GM18502 (cell line): ENCODE results near the gene AGPAT3.
"Not testable (repeated sequence)": the region's sequence is repeated elsewhere in the genome, so short reads cannot be mapped to it uniquely, and the experiment has no call there.

Source experiments
- ATAC-seq: cut with Tn5 transposase; IDR thresholded peaks from one replicate; pipeline ENCODE4 v1.9.1; 2021; ENCODE audit warnings: mild to moderate bottlenecking; ENCODE audit not compliant: unreplicated experiment, poor library complexity

The AGPAT3 gene, protein sequence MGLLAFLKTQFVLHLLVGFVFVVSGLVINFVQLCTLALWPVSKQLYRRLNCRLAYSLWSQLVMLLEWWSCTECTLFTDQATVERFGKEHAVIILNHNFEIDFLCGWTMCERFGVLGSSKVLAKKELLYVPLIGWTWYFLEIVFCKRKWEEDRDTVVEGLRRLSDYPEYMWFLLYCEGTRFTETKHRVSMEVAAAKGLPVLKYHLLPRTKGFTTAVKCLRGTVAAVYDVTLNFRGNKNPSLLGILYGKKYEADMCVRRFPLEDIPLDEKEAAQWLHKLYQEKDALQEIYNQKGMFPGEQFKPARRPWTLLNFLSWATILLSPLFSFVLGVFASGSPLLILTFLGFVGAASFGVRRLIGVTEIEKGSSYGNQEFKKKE

DNA sequence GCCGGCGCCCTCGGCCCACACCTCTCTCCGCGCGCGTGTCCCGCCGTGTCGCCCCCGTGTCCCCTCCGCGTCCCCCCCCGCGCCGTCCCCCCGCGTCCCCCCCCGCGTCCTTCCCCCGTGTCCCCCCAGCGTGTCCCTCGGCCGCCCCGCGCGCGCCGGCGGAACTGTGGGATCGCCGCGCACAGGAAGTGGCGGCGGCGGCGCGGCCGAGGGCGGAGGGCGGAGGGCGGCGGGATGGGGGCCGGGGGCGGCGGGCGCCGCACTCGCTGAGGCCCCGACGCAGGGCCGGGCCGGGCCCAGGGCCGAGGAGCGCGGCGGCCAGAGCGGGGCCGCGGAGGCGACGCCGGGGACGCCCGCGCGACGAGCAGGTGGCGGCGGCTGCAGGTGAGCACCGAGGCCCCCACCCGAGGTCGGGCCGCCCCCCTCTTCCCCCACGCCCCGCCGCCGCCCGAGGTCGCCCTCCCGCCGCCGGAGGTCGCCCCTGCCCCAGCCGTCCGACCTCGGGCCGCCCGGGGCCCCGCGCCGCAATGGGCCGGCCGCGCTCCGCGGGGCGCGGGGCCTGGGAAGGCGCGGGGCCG is at the start of gene AGPAT3:
AGPAT3 (plus strand) TSS at position 262 of the 578 bp plus-strand sequence. CDS start 94,459 bp downstream, outside the sequence.
- ATAC-seq: peak; percentile 17

DNA sequence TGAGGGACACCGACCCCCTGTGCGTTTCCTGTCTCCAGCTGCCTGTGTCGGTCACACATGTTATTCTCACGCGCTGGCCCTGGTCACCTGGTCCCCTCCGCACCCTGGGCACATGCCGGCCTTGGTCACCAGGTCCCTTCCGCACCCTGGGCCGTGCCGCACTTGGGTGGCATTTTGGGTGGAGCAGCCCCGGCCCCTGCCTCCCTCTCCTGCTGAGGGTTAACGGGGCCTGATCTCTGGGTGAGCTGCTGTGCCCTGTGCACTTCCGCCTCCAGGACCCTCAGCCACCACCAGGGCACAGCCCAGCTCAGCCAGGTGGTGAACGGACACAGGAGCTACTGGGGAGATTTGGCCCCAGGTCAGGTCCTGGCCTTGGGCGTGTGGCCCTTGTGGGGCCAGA is 49.0 kb upstream of the AGPAT3 start:
- no peak for ATAC-seq

DNA sequence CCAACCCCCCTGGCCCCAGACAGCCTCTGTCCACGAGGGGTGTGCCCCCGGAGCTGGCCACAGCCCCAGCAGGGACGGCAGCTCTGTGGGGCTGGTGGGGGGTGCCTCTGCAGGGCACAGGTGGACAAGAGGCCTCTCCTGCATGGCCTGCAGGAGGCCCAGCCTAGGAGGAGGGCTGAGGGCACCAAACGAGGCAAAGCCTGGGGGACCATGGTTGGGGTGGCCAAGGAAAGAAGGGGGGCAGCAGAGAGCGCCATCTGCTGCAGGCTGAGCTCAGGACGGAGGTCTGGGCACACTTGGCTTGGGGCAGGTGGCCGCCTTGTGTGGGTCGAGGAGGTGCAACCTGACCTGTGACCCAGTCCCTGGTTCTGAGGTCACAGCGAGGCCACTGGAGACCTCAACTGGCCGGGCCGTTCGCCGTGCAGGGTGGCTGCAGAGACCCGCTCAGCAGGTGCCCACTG is 48.4 kb upstream of the AGPAT3 start:
- no peak for ATAC-seq

DNA sequence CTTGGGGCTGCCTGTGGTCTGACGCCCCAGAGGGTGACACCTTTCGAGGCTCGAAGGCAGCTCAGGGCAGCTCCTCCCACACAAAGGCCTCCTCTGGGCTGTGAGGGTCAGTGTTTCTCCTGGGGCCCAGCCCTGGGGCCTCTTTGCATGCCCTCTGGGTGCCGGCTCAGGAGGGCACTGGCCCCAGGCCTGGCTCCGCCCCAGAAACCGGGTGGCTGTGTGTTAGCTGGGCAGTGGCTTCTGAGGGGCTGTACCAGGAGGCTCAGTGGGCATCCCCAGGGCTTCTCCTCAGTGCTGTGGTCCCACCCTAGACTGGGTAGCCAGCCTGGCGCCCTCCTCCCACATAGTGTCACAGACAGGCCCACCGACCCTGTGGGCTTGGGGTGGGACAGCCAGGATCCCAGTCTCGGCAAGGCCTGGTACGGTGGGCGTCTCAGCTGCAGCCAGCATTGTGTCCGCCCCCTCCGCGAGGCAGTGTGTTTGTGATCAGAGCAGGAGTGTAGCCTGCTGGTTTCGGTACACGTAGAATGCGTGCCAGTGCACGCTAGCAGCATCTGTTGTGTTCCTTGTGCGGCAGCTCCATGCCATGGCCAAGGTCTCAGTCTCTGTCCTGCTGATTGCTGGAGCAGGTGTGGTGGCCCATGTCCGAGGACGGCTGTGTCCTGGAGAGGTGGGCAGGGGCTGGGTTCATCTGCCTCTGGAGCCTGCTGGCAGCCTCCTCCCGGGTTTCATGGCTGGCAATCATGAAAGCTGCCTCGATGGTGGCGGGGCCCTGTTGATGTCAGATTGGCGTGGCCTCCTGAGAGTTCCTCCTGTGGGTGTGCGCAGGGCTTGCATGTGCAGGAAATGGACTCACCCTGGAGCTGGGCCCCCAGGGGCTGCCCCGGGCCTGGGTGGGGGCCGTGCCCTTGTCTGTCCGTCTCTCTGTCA is 47.6 kb upstream of the AGPAT3 start:
- ATAC-seq: no peak

DNA sequence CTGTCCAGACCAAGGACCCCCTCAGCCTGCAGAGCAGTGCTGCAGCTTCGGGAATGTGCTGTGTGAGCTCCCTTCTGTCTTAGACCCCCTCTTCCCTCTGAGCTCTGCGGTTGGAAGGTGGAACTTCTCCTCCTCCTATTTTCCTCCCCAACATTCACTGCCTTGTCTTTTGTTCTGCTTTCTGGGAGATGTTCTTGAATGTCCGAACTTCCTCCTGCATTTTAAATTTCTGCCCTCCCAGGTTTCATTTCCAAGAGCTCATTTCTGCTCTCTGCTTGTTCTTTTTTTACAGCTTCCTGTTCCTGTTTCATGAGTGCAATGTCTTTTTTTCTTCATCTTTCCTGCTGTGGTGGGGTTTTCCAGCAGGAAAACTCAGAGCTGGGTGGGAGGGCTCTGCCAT is 46.3 kb upstream of the AGPAT3 start:
- no peak for ATAC-seq

DNA sequence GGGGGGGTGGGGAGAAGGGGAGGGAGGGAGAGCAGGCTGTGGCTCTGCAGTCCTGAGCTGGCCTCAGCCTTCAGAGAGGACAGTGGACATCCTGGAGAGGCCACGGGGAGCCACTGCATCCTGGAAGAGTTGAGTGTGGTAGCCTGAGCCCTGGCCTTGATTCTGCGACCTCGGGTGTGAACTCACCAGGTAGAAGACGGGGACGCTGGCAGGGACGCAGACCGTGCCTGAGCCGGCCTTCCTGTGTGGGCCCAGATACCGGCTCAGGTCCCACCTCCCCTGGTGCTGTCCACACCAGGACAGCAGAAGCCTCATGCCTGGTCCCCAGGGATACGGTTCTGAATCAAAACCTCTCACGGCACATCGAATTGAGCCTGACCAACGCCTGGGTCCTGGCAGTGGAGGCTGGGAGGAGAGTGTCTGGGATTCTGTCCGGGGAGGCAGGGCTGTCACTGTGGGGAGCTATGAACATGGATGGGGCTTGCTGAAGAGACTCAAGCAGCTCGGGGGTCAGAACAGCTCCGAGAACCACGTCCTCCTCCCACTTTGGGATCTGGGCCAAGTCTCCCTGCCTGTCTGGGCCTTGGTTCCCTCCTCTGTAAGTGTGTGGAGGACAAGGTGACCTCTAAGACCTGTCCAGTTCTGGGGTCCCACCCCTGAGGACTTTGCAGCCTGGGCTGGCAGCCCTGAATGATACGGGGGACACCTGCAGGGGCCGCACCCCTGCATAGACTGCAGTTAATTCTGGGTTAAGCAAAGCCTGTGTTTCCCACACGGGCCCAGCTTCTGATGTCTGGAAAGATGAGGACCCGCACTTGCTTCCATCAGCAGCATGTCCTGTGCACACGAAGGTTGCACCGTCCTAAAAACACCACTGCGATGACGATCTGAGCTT is 45.3 kb upstream of the AGPAT3 start:
- ATAC-seq: no peak

DNA sequence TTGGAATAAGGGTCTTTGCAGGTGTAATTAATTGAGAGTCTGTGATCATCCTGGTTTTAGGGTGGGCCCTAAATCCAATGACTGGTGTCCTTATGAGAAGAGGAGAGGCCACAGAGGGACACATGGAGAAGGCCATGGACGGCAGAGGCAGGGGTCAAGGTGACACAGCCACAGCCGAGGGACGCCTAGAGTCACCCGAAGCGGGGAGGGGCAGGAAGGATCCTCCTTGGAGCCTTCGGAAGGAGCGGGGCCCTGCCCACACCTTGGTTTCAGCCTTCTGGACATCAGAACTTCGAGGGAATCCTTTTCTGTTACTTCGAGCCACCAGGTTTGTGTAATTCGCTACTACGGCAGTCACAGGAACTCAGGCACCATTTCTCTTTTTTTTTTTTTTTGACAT is 44.6 kb upstream of the AGPAT3 start:
- ATAC-seq: no peak

DNA sequence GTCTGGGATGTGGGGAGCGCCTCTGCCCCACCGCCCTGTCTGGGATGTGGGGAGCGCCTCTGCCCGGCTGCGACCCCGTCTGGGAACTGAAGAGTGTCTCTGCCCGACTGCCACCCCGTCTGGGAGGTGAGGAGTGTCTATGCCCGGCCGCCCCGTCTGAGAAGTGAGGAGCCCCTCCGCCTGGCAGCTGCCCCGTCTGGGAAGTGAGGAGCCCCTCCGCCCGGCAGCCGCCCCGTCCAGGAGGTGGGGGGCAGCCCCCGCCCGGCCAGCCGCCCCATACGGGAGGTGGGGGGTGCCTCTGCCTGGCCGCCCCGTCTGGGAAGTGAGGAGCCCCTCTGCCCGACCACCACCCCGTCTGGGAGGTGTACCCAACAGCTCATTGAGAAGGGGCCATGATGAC is 42.9 kb upstream of the AGPAT3 start:
- not testable (repeated sequence) for ATAC-seq

DNA sequence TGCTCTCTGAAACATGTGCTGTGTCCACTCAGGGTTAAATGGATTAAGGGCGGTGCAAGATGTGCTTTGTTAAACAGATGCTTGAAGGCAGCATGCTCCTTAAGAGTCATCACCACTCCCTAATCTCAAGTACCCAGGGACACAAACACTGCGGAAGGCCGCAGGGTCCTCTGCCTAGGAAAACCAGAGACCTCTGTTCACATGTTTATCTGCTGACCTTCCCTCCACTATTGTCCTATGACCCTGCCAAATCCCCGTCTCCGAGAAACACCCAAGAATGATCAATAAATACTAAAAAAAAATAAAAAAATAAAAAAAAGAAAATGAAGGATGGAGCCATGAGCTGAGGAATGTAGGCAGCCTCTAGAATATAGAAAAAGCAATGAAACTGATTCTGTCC is 42.3 kb upstream of the AGPAT3 start:
- ATAC-seq: not testable (repeated sequence)

DNA sequence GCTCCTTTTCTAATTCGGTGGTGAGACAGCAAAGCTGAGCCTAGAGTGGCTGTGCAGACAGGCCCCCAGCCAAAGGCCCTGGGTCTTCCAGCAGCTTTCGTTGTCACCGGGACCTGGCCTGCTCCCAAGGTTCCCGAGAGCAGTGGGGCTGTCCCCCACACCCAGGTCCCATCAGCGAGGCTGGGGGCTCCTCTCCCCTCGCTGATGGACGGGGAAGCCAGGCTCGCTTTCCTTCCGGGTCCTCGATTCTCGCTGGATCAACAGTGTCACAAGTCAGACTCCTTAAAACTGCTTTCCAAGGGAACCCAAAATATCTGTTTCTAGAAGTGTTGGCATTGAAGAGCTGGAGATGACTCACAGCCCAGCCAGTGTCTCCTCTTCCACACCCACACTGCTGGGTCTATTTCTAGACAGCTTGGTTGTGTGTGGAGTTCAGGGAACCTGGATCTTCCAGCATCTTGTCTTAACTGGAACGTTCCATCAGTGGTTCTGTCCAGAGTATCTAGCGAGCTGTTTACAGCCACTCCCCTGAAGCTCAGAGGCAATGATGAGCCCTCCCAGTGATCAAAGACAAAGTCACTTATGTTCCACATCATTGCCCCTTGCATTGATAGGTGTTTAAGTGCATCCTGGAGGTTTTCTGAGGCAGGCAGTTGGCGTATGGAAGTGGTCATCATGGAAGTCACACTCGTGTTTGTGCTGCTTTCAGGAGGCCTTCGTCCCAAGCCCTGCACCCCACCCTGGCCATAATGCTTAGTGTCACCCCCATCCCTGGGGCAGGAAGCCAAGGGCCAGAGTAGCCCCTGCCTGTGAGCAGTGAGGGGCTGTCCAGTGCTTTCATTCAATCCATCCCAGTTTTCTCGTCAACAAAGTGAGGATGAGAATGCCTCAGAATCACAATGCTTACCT is 40.4 kb upstream of the AGPAT3 start:
- no peak for ATAC-seq

DNA sequence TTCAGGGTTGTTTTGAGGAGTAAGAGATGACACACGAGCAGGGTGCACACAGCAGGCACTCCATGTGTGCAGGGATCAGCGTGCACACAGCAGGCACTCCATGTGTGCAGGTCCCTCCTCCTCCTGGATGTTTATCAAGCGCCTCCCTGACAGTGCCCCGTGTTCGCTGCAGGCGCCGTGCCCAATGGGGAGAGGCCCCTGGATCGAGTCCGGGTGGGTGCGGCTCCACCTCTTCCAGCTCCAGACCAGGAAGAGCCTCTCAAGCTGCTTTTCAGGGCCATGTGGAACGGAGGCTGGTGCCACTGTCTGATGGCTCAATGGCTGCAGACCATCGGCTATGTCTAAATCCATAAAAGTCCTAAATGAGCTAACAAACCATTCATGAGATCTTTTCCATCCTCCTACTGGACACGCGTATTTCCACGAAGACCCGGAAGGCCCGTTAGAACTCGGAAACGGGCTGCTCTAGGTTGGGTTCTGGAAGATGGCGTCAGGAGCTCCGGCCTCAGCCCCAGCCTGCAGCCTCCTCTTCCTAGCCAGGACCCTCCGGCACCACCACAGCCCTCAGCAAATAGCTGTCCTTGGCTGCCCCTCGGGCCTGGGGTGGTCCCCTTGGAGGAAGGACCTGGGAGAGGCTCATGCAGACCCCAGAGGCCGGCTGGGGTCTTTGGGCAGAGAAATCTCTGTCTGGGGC is 39.6 kb upstream of the AGPAT3 start:
- no peak for ATAC-seq

DNA sequence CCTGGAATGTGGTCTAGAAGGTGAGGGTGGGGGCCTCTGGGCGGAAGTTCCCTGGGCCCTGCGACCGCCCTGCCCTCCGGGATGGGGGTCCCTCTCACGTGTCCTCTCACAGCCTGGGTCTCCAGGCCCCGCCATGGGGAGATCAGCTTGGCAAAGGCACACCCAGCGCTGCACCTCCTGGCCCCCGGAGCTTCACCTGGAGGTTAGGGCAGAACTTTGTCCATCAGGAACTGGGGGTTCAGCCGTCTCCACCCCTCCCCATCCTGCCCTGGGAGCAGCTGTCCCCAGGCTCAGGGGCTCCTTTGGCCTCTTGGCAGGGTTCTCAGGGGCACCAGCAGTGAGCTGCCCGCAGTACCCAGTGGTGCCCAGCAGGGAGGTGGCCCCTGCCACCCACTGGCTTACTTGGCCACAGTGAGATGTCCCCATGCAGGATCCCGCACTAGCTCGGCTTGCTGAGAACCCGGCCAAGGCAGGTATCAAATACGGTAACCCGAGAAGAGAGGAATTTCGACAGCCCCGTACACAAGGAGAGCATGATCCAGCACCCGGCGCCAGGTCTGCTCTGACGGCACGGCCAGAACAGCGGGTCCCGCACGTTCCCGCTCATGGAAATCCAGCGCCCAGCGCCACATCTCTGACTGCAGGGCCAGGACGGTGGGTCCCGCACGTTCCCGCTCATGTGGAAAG is 38.9 kb upstream of the AGPAT3 start:
- no peak for ATAC-seq

DNA sequence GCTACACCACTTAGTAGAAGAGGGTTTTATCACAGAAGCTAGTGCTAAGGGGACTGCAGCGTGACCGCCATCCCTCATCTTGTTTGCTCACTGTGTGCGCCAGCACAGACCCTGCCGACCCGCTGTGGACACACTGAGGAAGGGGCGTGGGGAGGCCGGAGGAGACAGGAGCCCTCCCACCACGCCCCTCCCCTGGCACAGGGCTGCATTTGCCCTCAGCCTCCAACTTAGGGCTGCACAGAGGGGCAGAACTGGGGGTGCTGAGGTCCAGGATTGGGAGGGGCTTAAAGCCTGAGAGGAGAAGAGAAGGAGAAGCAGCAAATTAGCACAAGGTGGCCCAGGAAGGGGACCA is 38.4 kb upstream of the AGPAT3 start:
- no peak for ATAC-seq

DNA sequence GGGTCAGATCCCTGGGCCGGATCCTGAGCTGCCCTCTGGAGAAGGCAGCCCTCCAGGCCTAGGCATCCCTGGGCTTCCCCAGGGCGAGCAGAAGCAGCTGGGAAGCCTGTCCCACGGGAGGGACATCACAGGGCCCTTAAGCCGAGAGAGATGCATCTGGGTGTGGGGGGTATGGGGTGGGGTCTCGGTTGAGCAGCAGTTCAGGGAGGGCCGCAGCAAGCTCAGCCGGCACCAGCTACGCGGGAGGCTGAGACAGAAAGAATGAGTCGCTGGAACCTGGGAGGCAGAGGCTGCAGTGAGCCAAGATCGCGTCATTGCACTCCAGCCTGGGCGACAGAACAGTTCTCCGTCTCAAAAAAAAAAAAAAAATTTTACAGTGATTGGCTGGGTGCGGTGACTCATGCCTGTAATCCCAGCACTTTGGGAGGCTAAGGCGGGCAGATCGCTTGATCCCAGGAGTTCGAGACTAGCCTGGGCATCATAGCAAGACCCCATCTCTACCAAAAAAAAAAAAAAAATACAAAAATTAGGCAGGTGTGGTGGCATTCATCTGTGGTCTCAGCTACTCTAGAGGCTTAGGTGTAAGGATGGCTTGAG is 37.9 kb upstream of the AGPAT3 start:
- ATAC-seq: no peak

DNA sequence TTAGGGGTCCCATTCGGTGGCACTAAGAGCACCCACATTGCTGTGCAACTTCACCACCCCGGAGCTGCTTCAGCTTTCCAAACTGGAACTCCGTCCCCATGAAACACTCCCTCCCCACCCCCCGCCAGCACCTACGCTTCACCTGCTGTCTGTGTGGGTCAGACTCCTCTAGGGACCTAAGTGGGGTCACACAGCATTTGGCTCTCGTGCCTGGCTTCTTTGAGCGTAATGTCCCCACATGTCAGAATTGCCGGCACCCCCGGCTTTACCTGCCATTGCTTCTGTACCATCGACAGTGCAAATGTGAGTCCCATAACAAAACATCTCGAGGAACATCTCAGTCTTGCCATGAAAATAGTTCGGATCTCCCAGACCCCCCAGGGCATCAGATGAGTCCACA is 35.9 kb upstream of the AGPAT3 start:
- ATAC-seq: no peak

DNA sequence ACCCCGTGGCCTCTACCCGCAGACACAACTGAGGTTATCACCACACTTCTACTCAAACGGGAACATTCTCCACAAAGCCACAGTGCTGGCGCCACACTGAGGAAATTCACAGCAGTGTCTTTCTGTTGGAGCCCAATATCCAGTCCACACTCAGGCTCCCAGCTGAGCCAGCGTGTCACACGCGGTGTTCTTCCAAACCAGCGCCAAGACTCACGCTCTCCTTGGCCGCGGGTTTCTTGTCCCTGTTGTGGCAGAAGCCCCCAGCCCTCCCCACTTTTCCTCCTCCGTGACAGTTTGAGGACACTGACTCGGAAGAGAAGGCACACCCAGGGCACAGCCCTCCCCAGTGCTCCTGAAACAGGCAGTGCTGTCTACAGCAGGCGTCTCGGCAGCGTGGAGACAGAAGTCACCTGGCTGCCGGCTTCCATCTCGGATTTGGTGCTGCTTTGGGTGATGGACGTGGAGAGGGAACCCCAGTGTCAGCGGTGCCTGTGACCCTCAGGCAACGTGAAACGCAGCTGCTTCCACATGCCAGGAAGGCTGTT is 35.4 kb upstream of the AGPAT3 start:
- no peak for ATAC-seq

DNA sequence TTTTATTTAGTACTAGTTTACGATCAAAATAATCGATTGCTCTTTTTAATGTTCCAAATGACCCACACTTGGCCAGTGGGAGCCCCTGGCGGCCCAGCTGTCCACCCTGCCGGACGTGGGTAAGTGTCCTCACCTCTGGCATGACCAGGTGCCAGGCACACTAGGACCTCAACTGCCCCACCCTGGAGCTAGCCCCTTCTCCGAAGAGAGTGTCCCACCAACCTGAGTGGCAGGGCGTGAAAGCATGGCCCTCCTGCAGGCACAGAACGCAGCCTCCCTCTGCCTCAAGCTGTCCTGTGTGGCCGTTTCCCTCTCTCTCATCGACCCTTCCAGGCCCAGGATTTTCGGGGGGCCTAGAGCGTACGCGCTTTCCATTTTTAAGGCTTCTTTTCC is 32.9 kb upstream of the AGPAT3 start:
- no peak for ATAC-seq
